NCI-H2171 (cell line): ENCODE data around the gene PFDN2.

ENCODE experiments used
- DNase-seq: peaks from one replicate; lab custom pipeline; 2025; lab: John Stamatoyannopoulos, UW

The PFDN2 gene

DNA sequence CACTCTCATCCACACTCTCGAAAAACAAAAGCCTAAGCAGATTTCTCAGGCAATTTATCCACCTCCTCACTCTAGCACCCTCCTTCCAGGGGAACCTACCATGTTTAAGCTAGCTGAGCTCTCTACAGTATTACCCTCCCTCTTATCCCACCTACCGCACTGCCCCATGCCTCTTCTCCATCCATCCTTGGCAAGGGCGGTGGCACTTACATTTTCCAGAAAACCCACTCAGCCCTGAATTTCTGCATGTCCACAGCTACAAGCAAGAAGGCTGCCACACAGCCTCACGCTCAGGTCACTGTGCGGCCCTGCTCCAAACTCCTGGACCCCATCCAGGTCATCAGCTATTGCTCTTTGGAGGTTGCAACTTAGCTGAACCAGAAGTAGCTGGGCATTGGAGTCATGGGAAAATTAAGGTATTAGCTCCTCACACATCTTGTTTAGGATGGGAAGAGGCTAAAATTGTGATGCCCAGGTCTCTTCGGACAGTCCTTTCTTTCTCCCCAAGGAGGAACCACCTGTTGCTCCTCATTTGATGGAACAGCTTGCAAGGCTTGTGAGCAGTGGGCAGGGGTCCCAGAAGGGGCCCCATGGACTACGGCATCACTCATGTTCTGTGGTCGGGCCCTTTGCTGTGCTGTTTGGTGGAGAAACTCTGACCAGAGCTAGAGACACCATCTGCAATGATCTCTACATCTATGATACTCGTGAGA, 18.6 kb downstream of the PFDN2 start:
- DNase-seq, result no peak

DNA sequence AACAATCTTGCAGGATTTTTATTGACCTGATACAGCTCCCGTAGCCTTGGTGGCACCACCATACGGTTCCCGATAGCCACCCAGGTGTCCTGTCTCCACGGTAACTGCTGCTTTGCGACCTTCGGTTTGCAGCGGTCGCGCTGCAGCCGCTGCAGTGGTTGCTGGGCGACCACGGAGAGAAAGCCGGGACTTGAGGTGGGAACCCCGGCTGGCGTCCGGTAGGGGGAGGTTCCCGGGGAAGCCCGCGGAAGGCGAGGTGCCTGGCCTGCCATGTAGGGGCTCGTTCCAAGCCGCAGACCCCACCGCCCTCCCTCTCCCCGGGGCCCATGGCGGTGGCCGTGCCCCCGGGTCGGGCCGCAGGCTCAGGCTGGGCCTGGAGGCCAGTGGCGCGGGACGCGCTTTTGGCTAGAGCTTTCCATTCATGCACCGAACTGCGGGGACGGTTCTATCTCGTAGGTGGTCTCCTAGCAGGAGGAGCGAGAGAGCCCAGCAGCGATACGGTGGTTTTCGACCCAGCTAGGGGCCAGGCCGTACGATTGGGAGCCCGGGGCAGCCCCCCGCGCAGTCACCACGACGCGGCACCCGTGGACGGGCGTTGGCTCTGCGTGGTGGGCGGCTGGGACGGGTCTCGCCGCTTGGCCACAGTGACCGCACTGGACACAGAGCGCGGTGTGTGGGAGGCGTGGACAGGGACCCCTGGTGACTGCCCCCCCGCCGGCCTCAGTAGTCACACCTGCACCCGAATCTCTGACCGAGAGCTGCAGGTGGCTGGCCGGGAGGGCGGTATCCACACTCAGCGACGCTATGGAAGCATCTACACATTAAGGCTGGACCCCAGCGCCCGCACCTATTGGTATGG, 19.4 kb downstream of the PFDN2 start, which contains the start of gene KLHDC9:
Gene KLHDC9 (plus strand): TSS at position 152 of the 859 bp plus-strand sequence. CDS start 175 bp downstream, at position 327.
- DNase-seq, result peak; percentile 90

DNA sequence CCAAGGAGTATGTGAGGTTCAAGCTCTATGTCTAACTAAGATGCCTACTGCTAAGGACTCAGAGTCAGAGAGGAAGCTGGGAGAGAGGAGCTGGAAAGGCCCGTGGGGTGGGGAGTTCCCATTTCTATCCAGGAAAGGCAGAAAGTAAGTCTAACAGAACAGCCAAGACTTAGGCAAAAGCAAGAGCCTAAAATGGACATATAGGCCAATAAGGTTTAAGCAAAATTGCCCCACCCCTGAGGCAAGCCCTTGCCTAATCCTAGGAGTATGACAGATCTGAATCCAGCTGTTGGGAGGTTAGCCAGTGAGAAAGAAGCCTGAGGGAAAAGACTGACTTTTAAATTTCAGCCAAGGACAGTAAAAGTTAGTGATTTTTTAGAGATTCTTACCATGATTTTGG, 21.3 kb downstream of the PFDN2 start:
- no peak for DNase-seq

DNA sequence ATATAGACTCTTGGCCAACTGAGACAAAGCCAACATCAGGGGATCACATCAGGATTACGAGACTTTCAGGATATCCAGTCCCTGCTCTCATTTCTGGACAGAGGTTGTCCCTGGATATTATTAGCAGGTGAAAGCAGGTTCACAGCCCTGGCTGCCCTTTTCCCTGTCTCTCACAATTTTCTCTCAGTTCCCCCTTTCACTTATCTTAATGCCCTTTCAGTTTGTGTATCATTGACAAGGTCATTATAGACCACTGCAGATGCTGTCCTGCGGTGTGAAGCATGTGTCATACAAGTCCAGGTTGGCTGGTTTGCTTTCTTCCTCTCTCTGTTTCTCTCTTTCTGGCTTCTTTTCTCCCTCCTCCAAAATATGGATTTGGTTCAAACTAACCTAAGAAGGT, 21.8 kb downstream of the PFDN2 start:
- no peak for DNase-seq

DNA sequence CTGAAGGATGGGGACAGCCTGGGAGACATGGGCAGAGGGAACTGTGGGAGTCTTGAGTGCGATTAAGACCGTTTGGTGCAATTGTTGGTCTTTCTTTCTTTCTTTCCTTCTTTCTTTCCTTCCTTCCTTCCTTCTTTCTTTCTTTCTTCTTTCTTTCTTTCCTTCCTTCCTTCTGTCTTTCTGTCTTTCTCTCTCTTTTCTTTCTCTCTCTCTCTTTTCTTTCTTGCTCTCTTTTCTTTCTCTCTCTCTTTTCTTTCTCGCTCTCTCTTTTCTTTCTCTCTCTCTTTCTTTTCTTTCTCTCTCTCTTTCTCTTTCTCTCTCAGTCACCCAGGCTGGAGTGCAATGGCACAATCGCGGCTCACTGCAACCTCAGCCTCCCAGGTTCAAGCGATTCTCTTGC, 22.6 kb downstream of the PFDN2 start:
- DNase-seq, result no peak

DNA sequence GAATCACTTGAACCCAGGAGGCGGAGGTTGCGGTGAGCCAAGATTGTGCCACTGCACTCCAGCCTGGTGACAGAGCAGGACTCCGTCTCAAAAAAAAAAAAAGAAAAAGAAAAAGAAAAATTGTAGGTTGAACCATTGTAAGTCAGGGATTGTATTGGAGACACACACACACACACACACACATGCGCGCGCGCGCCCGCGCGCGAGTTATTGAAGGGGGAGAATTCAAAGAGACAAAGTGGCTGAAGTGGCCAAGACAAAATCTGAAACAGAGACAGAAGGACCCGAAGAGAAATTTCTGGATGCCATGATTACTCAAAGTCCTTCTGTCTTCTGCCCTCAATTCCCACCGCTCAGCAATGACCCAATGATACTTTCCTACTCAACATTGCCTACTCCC, 23.4 kb downstream of the PFDN2 start:
- no peak for DNase-seq

DNA sequence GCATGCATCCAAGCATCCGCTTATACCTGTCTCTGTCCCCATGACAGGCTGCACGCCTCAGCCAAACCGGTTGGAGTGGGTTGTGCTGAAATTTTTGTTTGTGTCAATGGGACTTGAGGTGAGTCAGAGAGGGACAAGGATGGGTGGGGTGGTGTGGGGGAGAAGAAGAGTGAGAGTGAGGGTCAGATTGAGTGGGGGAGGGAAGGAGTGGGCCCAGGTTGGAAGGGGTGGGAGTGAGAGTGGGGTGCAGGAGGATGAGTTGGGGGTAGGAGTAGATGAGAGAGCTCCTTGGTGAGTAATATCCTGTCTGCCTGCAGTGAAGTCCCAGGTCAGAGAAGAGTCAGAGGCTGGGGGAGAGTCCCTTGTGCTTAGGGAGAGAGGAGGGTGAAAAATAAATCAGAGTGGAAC, 25.2 kb downstream of the PFDN2 start:
- no peak for DNase-seq

DNA sequence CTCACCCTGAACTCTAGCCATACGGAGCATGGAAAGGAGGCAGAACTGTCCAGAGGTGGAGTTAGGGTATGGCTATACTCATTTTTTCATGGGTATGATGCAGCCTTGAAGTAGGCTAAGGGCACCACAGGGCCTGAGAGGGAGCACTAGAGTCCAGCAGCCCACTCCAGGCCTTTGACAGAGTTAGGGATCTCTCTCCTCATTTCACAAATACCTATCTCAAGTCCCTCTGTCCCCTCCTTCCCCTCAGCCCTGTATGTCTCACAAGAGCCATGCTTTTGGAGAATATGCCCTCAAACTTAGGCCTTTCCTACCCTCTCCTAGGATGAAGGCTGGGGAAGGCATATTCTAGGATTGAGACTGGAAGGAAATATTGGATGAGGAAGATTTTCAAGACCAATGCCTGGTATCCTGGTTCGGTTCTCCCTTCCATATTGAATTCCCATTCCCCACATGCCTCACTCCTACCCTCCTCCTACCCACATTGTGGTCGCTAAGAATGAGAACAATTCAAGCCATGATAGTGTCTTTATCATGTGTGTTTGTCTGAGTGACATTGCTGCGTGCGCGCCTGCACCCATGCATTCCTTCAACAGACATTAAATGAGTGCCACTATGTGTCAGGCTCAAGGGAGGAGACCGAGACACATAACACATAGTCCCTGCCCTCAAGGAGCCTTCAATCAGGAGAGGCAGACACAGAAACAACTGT, 25.9 kb downstream of the PFDN2 start:
- DNase-seq, result no peak

DNA sequence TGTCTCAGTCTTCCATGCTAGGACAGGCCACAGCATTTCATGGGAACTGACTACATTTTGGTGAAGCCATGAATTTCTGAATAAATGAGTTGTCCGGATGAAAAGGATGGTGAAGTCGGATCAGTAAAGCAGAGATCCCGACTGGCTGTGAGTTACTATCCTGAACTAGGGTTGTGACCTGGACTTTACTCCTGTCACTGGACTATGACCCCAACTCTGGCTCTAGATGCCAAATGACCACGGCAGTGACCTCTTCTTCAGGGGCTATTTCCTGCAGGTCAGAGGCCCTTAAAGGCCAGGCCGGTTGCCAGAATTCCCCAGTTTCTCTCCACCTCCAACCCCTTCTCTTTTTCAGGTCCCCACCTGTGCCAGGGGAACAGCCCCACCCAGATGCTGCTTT, 26.7 kb downstream of the PFDN2 start:
- DNase-seq, result no peak

DNA sequence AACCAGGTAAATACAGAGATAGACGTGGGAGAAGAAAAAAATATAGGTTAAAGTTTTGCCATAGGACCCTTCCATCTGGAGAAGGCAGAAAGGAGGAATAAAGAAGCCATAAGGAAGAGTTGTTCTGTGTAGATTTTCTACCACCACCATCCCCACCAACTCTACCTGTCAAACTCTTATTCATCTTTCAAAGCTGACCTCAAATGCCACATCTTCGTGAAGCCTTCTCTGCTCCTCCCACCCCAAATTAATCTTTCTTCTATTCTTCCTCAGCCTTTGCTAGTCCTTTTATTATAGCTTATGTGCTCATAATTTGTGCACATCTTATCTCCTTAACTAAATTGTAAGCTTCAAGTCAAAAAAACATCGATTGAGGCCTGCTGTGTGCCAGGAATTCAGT, 27.2 kb downstream of the PFDN2 start:
- no peak for DNase-seq

DNA sequence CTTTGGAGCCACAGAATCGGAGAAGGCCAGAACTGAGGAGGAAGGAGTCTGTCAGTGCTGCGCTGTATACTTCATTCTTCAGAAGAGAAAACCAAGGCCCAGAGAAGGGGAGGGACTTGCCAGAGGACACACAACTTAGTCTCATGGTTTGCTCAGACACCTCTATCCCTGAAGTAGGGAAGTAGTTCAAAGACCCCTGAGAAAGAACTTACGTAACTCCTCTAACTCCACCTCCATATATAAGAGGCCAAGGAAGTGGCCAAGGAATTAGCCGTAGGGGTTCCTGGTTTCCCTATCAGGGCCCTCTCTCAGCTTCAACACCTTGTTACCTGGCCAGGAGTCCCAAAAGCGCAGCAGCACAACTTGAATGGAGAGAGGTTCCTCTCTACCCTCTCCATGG, 27.9 kb downstream of the PFDN2 start:
- no peak for DNase-seq

DNA sequence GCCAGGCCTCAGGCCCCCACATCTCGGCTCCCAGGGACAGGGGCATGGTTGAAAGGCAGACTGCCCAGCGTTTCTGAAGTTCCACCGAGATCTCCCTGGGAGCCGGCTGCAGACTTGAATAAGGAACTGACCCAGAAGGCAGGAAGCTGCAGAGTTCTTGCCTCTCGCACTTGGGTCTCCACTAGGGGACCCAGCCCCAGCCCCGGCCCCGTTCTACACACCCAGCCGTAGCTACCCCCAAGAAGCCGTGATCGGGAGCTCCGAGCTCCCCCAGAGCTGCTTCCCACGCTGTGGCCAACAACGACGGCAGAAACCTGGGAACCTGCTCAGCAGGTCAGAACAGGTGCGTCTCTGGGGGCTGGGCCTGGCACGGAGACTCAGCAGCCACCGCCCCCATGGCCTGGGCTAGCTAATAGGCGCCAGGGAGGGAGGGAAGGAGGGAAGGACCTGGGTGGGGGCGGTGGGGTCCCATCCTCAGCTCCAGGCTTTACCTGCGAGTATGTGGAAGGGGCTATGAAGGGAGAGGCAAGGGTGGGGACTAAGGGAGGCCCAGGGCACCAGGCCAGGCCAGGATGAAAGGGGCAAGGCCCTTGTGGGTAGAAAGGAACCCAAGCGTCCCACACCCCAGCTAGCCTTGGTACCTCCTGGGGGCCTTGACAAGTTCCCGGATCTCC, 28.4 kb downstream of the PFDN2 start, which contains the start of gene NECTIN4:
Gene NECTIN4 (minus strand): TSS at position 308 of the 674 bp plus-strand sequence. CDS start 262 bp downstream, at position 46.
- no peak for DNase-seq

DNA sequence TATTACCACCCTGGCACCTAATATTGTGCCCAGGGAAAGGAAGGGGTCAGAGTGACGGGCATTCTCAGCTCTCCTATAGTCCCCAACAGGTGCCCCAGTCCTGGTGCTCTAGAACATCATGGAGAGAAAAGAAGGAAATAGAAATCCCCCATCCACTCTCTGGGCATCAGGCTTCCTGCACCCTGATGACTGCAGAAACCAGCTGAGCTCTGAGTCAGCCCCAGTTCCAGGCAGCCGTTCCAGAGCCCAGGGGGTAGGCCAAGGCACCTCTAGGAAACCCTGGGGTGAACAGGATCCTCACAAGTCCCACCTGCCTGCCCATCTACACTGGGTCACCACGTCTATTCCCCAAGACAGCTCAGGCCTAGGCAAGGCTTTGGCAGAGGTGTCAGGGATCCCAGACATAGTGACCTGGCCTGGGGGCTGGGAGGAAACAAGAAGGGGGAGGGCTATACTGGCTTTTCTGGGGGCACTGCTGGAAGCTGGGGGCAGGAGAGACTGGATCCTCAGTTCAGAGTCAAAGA, 29.2 kb downstream of the PFDN2 start:
- no peak for DNase-seq

DNA sequence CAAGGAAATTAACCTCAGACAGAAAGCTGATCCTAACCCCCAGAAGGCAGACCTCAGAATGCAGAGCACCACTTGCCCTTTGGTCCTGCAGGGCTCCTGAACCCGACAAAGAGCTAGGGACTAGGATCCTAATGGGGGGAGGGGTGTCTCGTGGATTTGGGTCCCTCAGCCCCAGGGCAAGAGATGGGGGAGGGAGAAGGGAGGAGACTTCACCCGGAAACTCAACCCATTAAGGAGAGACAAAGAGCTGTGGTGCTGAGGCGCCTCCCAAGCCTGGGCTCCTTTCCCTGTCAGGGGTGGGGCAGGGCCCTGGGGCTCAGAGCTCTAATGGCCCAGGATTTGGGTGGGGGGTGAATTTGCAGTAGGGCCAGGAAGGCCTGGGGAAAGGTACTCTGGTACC, 31.4 kb downstream of the PFDN2 start:
- no peak for DNase-seq

DNA sequence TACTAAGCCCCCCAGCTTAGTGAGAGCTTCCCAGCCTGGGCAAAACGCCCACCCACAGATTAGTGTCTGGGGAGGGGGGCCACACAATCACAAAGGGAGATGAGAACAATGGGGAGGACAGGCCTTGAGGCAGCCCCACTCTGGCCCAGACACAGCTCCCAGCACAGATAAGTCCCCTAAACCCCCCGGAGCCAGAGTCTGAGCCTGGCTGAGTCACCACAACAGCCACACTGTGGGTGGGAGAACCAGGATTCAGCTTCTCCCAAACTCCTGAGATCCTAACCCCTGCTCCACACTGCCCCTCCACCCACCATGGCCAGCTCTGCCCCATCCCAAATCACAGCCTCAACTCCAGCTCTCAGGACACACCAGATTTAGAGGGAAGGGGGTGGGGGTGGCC, 32.7 kb downstream of the PFDN2 start:
- DNase-seq, result no peak

DNA sequence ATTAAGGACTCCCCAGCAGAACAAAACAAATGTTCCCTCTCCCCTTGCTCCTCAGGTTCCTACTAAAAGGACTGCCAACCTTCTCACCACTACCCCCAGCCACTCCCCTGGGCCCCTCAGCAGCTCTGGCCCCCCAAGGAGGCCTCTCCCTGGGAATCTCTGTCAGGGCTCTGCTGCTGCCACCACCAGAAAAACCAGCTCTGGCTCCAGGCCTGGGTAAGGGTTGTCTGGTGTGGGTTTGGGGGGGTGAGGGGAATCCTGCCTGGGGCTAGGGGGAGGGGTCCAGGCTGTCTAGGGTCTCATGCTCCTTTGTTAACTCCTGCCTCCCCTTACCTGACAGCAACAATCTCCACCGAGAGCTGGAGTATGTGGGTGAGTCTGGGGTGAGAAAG, 33.2 kb downstream of the PFDN2 start:
- no peak for DNase-seq

DNA sequence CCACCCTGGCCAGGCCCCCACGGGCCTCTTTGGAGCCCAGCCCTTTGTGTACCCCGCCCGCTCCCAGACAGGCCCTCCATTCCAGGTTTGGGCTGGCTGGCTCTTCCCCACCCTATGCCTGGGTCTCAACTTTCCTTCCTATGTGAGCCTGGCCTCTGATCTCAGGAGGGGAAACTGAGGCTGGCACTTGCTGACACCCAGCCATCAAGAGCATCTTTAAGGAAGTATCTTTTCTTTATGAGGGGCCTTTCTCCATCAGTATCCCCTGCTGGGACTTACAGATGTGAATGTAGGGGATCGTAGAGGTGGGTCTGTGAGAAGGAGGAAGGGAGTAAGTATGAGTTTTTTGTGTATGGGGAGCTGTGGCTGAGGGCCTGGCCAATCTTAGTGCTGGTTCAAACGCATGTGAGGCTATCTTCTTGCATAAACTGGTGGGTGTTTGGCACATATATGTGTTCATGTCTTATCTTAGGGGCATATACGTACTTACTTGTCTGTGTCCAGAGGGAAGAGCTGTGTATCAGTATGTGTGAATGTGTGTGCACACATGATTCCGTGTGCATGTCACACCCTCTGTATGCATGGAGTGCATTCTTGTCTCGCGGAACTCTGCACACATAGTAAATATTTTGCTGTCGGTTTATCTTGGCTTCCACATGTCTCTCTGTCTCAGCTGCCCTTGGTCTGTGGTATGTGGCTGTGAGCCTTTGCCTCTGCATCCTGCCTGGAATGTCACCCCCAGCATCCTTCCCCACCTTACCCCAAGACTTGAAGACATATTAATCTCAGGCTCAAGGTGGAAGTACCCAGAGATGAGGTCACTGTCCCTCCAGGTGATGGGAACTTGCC, 33.9 kb downstream of the PFDN2 start:
- DNase-seq, result no peak

DNA sequence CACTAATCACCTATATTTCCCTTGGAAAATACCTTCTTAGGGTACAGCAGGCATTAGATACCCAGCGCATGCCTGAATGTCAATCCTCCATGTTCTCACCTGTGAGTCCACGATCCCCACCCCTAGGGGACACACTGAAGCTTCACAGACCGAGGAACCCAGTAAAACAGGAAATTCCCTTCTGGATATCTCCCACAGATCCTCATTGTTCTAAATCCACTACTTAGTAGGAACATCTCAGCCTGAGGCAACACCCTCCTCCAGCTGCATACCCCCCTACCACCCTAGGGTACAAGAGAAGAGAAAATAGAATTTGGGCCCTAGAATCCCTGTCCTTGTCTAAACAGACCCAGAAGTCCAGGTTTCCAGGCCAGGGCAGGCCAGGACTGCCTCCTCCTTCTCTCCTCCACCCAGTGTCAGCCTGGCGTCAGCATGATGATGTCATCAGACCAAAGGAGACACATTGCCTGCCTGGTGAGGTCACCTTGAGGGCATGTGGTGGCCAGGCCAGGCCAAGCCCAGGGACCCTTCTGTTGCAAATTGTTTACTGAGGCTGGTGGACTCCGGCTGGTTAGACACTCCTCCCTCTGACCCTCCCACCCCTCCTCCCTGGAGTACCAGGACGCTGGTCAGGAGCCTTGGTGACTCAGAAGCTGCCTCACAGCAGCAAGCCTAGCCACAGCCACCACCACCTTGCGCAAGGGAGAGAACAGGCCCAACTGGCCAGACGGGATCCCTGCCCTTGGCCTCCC, 34.7 kb downstream of the PFDN2 start:
- DNase-seq, result no peak

DNA sequence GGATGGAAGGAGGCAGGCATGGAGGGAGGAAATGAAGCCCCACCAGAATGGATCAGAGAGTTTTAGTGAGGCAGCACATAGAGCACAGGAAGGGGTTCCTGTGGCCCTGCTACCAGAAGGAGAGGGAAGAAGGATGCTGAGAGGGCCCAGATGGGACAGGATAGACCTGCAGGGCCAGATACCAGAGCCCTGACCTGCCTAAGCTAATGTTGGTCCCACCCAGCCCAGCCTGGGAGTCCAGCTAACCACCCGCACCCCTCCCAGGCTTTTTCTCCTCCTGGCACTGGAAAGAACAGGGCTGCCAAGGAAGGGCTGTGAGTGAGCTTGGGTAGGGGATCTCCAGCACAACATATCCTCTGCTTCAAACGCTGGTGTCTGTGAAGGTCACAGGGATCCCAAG, 35.4 kb downstream of the PFDN2 start:
- no peak for DNase-seq

DNA sequence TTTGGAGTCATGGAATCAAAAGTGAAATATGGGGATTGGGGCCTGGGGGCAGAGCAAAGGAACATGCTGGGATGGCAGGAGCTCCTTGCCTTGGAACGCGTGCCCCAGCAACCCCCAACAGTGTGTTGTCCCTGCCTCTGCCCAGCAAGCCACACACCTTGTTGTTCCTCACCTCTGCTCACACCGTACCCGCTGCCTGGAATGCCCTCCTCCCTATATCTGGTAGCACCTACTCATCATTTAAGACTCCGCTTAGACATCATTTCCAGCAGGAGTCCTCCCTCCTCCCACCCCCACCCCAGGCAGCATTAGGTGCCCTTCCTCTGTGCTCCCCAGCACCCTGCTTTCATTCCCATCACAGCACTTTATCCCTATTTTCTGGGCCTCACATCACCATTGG, 36.3 kb downstream of the PFDN2 start:
- DNase-seq, result no peak
